HCT116 (cell line): Measurements from ENCODE around the gene RPL37A. TPM values are rescaled to one million over a fixed set of nuclear protein-coding genes. Genes with fewer than 3 reads are reported as not detected.

Experiments used
- ATAC-seq: fragments of 200-7000 bp; cut with Tn5 transposase; 2 replicates; pipeline ENCODE4 v1.9.1; 2020; ENCODE audit warnings: mild to moderate bottlenecking, moderate library complexity
- BruUV-seq: library from RNA; stranded (reverse); fragments of 400-500 nt; replicated peaks from 2 replicates; lab custom pipeline; 2021; lab: Mats Ljungman, UMichigan
- CTCF ChIA-PET: fragments of 300-600 bp; sonication (Branson Sonifier 250); formaldehyde crosslinking; loops from one replicate; lab custom pipeline; 2021; ENCODE audit warnings: antibody characterized with exemption; lab: Charles Lee
- POLR2A ChIA-PET: fragments of 300-600, 350-600 bp; sonication (Branson Sonifier 250); formaldehyde crosslinking; loops from one replicate; lab custom pipeline; 2021; ENCODE audit warnings: antibody characterized with exemption; lab: Charles Lee
- RAD21 ChIA-PET, 2 experiments: fragments of 300-600 bp; sonication (Branson Sonifier 250); formaldehyde crosslinking; loops; one replicate each; lab custom pipeline; 2023; ENCODE audit warnings: low total read pairs in 2 of 2; ENCODE audit not compliant: uncharacterized antibody in 2 of 2, unreplicated experiment in 2 of 2, low non-redundant PET in 1 of 2; lab: Charles Lee
- DNase-seq: peaks from one replicate; pipeline ENCODE4 v3.0.0-alpha.2; 2010; ENCODE audit warnings: low read depth, low spot score
- H2AFZ ChIP-seq: fragments of 200-600 bp; shearing (Covaris generic), sonication (generic); 2 replicates; pipeline ENCODE4 v1.6.1; 2017; ENCODE audit warnings: low read depth, mixed run types, mixed read lengths, antibody characterized with exemption, low read length; ENCODE audit not compliant: poor library complexity, severe bottlenecking
- H3K27ac ChIP-seq: 2 replicates; pipeline ENCODE4 v1.5.1; 2012; ENCODE audit warnings: low read depth, low read length
- H3K27me3 ChIP-seq: fragments of 200-600 bp; sonication (generic); 2 replicates; pipeline ENCODE4 v1.6.1; 2016; ENCODE audit warnings: mixed run types, low read length, mixed read lengths; ENCODE audit not compliant: insufficient read depth
- H3K36me3 ChIP-seq, 2 experiments: fragments of 200-500 bp in 1 of 2; fragments of 200-600 bp in 1 of 2; sonication (Bioruptor generic) in 1 of 2; sonication (generic) in 1 of 2; 2 replicates each; pipeline versions ENCODE4 v1.5.1 to v1.6.1; 2014 to 2016; ENCODE audit warnings: low read length in 2 of 2, inconsistent platforms in 1 of 2, mixed read lengths in 1 of 2, mixed run types in 1 of 2; ENCODE audit not compliant: insufficient read depth in 2 of 2, control insufficient read depth in 1 of 2
- H3K4me1 ChIP-seq, 2 experiments: fragments of 200-600 bp in 1 of 2; sonication (generic) in 1 of 2; 2 replicates each; pipeline versions ENCODE4 v1.5.1 to v1.6.1; 2012 to 2017; ENCODE audit warnings: low read length in 2 of 2, inconsistent platforms in 1 of 2, mild to moderate bottlenecking in 1 of 2, mixed read lengths in 1 of 2, mixed run types in 1 of 2, moderate library complexity in 1 of 2; ENCODE audit not compliant: insufficient read depth in 2 of 2, control insufficient read depth in 1 of 2
- H3K4me2 ChIP-seq: fragments of 200-600 bp; sonication (generic); 2 replicates; pipeline ENCODE4 v1.6.1; 2017; ENCODE audit warnings: mixed run types, low read length, mixed read lengths
- H3K4me3 ChIP-seq, 2 experiments: fragments of 200-600 bp in 1 of 2; sonication (generic) in 1 of 2; replicated peaks in 1 of 2; 2 replicates each; pipeline ENCODE4 v1.5.1; 2011 to 2016; ENCODE audit warnings: low read length in 2 of 2, control low read depth in 1 of 2, low read depth in 1 of 2, mild to moderate bottlenecking in 1 of 2, mixed read lengths in 1 of 2, mixed run types in 1 of 2
- H3K79me2 ChIP-seq: fragments of 200-600 bp; sonication (generic); 2 replicates; pipeline ENCODE4 v1.6.1; 2017; ENCODE audit warnings: mild to moderate bottlenecking, mixed run types, low read length, moderate library complexity, mixed read lengths; ENCODE audit not compliant: insufficient read depth
- H3K9ac ChIP-seq: fragments of 200-600 bp; sonication (generic); 2 replicates; pipeline ENCODE4 v1.6.1; 2016; ENCODE audit warnings: low read length, mixed read lengths
- H3K9me2 ChIP-seq: fragments of 200-600 bp; sonication (generic), shearing (Covaris generic); 2 replicates; pipeline ENCODE4 v1.6.1; 2017; ENCODE audit warnings: mixed run types, mild to moderate bottlenecking, moderate library complexity; ENCODE audit not compliant: insufficient read depth
- H3K9me3 ChIP-seq, 2 experiments: fragments of 200-500 bp in 1 of 2; fragments of 200-600 bp in 1 of 2; sonication (Bioruptor generic) in 1 of 2; sonication (generic) in 1 of 2; 2 replicates each; pipeline ENCODE4 v1.6.1; 2014 to 2017; ENCODE audit warnings: low read length in 2 of 2, mixed read lengths in 2 of 2, inconsistent platforms in 1 of 2, low read depth in 1 of 2, mild to moderate bottlenecking in 1 of 2, mixed run types in 1 of 2, moderate library complexity in 1 of 2; ENCODE audit not compliant: control insufficient read depth in 1 of 2, insufficient read depth in 1 of 2
- H4K20me1 ChIP-seq: fragments of 200-600 bp; sonication (generic), shearing (Covaris generic); 2 replicates; pipeline ENCODE4 v1.6.1; 2017; ENCODE audit warnings: mixed run types, mild to moderate bottlenecking, moderate library complexity; ENCODE audit not compliant: insufficient read depth
- CEBPB ChIP-seq: IDR thresholded peaks from 2 replicates; pipeline ENCODE4 v1.6.1; 2012; ENCODE audit warnings: low read depth
- CTCF ChIP-seq, 3 experiments: fragments of 200-600 bp in 1 of 3; sonication (generic) in 1 of 3; IDR thresholded peaks in 2 of 3; conservative IDR thresholded peaks in 1 of 3; 2 replicates each; pipeline ENCODE4 v1.5.1; 2012 to 2017; ENCODE audit warnings: low read depth in 2 of 3, low read length in 2 of 3, antibody characterized with exemption in 1 of 3, borderline replicate concordance in 1 of 3, control low read depth in 1 of 3, mild to moderate bottlenecking in 1 of 3, mixed read lengths in 1 of 3, mixed run types in 1 of 3, moderate library complexity in 1 of 3; ENCODE audit not compliant: insufficient read depth in 1 of 3
- EGR1 ChIP-seq: IDR thresholded peaks from 2 replicates; pipeline ENCODE4 v1.6.1; 2012; ENCODE audit warnings: low read depth
- FOSL1 ChIP-seq: IDR thresholded peaks from 2 replicates; pipeline ENCODE4 v1.6.1; 2012; ENCODE audit warnings: low read depth
- POLR2A ChIP-seq: IDR thresholded peaks from 2 replicates; pipeline ENCODE4 v1.7.0; 2011; ENCODE audit warnings: borderline replicate concordance; ENCODE audit not compliant: insufficient read depth, insufficient read length; ENCODE audit errors: extremely low read depth
- SIN3A ChIP-seq: IDR thresholded peaks from 2 replicates; pipeline ENCODE4 v1.6.1; 2012; ENCODE audit warnings: low read depth
- SP1 ChIP-seq: IDR thresholded peaks from 2 replicates; pipeline ENCODE4 v1.6.1; 2012; ENCODE audit warnings: low read depth
- SRF ChIP-seq: IDR thresholded peaks from 2 replicates; pipeline ENCODE4 v1.6.1; 2012; ENCODE audit warnings: low read depth
- TCF7L2 ChIP-seq: IDR thresholded peaks from 2 replicates; pipeline ENCODE4 v1.7.0; 2011; ENCODE audit warnings: borderline replicate concordance, inconsistent platforms; ENCODE audit not compliant: insufficient read depth, insufficient read length; ENCODE audit errors: extremely low read depth
- YY1 ChIP-seq: IDR thresholded peaks from 2 replicates; pipeline ENCODE4 v1.6.1; 2011; ENCODE audit warnings: low read length, low read depth, moderate library complexity, mild to moderate bottlenecking; ENCODE audit not compliant: insufficient replicate concordance; ENCODE audit errors: extremely low read depth
- ZBTB33 ChIP-seq: IDR thresholded peaks from 2 replicates; pipeline ENCODE4 v1.6.1; 2011; ENCODE audit warnings: mild to moderate bottlenecking, low read length, moderate library complexity; ENCODE audit not compliant: insufficient replicate concordance; ENCODE audit errors: extremely low read depth
- ZFX ChIP-seq: fragments of 450-650 bp; IDR thresholded peaks from 2 replicates; pipeline ENCODE4 v1.6.1; 2017
- intact Hi-C: fragments of 100-400 bp; cut with micrococcal nuclease; formaldehyde crosslinking; loops from 2 replicates; pipeline ENCODE4 v1.10.0; 2022
- total RNA-seq: library from RNA; stranded (reverse); gene quantifications from one replicate; pipeline ENCODE4 v1.2.1, GENCODE V29; 2021; ENCODE audit not compliant: unreplicated experiment

Gene RPL37A
- total RNA-seq, 1 experiment from 2014 or later, result 3,018 TPM

GRCh38 chr2:216473187-216473586 is 25.5 kb upstream of the RPL37A start:
- Histone ChIP-seq H2AFZ (no peak overlapping the region), H3K4me2 (no peak overlapping the region), H3K27me3 (no peaks in the 10 kb centered on the region), H3K27ac (no peak overlapping the region), H4K20me1 (no peaks in the 10 kb centered on the region), H3K9ac (no peak overlapping the region), H3K36me3 (no peaks in the 10 kb centered on the region; a peak in 1 of 4 replicates), H3K4me3 (no peak overlapping the region), H3K4me1 (peaks cover 0 to 6% of the 10 kb centered on the region in 2 experiments; a peak in 2 of 4 replicates), H3K79me2 (no peaks in the 10 kb centered on the region), H3K9me3 (no peaks in the 10 kb centered on the region), H3K9me2 (no peaks in the 10 kb centered on the region)
- ATAC-seq (no peak), DNase-seq (no peak)
- BruUV-seq, result no TSS peak
- ChIA-PET RAD21 (no interaction called here), CTCF (no interaction called here), POLR2A (no interaction called here)
- TF ChIP-seq YY1 (no peak), CTCF (IDR thresholded peaks at IDR 0.05 in 2 of 3, conservative IDR thresholded peaks at IDR 0.05 in 1 of 3; ENCODE audit: borderline replicate concordance in 1 of 3, insufficient read depth in 1 of 3, low read depth in 2 of 3, low read length in 2 of 3) (no peak), FOSL1 (no peak), POLR2A (no peak), SRF (no peak)
- intact Hi-C loops, result no loop called here

GRCh38 chr2:216474925-216475670 is 23.5 kb upstream of the RPL37A start:
- intact Hi-C loops, result no loop called here
- peaks cover 0 to 14% of the 10 kb centered on the region in 2 experiments; a peak in 2 of 4 replicates for H3K4me1 ChIP-seq
- no peaks in the 10 kb centered on the region for H3K9me2 ChIP-seq
- H3K27ac ChIP-seq, result no peak overlapping the region
- no peak overlapping the region for H3K9ac ChIP-seq
- no peak overlapping the region for H3K4me2 ChIP-seq
- no peaks in the 10 kb centered on the region for H3K27me3 ChIP-seq
- peaks cover 0 to 3% of the 10 kb centered on the region in 2 experiments; a peak in 1 of 4 replicates for H3K36me3 ChIP-seq
- H3K79me2 ChIP-seq, result no peaks in the 10 kb centered on the region
- H3K4me3 ChIP-seq, result no peak overlapping the region
- ChIA-PET RAD21 (no interaction called here), CTCF (no interaction called here), POLR2A (no interaction called here)
- ATAC-seq (no peak), DNase-seq (no peak)
- no TSS peak for BruUV-seq
- H3K9me3 ChIP-seq, result no peaks in the 10 kb centered on the region
- H2AFZ ChIP-seq, result no peak overlapping the region
- no peaks in the 10 kb centered on the region for H4K20me1 ChIP-seq
- no peak for TF ChIP-seq ZFX
- TF ChIP-seq CTCF (IDR thresholded peaks at IDR 0.05 in 2 of 3, conservative IDR thresholded peaks at IDR 0.05 in 1 of 3; ENCODE audit: borderline replicate concordance in 1 of 3, insufficient read depth in 1 of 3, low read depth in 2 of 3, low read length in 2 of 3), result no peak
- TF ChIP-seq EGR1, result no peak
- no peak for TF ChIP-seq TCF7L2
- TF ChIP-seq POLR2A, result no peak
- no peak for TF ChIP-seq SRF
- TF ChIP-seq SIN3A, result no peak
- no peak for TF ChIP-seq CEBPB
- no peak for TF ChIP-seq ZBTB33
- TF ChIP-seq FOSL1, result no peak
- no peak for TF ChIP-seq SP1
- no peak for TF ChIP-seq YY1
